Astrocyte (in vitro differentiated cells and primary cell): ENCODE measurements around the gene PEAK3.

ENCODE experiments used
- CTCF ChIP-seq: IDR thresholded peaks from 2 replicates; pipeline ENCODE4 v1.5.1; 2011; ENCODE audit warnings: low read depth, mild to moderate bottlenecking, inconsistent platforms, low read length, moderate library complexity; ENCODE audit not compliant: insufficient read depth
- EZH2 ChIP-seq: IDR thresholded peaks from 2 replicates; pipeline ENCODE4 v1.6.1; 2012; ENCODE audit warnings: mild to moderate bottlenecking, low read length, inconsistent platforms; ENCODE audit not compliant: insufficient read depth

DNA sequence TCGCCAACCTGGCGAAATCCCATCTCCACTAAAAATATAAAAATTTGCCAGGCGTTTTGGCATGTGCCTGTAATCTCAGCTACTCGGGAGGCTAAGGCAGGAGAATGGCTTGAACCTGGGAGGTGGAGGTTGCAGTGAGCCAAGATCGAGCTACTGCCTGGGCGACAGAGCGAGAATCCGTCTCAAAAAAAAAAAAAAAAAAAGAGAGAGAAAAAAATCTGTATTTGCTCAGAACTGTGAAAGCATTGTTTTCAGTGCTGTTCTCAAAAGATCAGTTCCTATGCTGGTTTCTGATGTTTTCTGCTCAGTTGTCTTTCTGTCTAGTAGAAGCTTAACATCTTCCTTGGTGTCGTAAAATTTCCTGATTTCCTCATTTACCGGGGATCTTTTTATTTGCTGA is 42.8 kb downstream of the PEAK3 start:
- TF ChIP-seq CTCF, result no peak
- no peak for TF ChIP-seq EZH2
